ENCODE measurements around the gene SNRPA. TPM values are rescaled to one million over a fixed set of nuclear protein-coding genes. Genes with fewer than 3 reads are reported as not detected.
A peak's percentile ranks its signal among the peaks of the same experiment; 100 is the strongest.
"Not testable (repeated sequence)": the region's sequence is repeated elsewhere in the genome, so short reads cannot be mapped to it uniquely, and the experiment has no call there.

SNRPA gene
- total RNA-seq, 1 donor from 2014 or later, result 130 TPM

GRCh38 chr19:40723661-40724254 is 27.2 kb upstream of the SNRPA start:
- H3K27me3 Mint-ChIP-seq, result no peaks in the 10 kb centered on the region
- TF ChIP-seq, protein P1, sequence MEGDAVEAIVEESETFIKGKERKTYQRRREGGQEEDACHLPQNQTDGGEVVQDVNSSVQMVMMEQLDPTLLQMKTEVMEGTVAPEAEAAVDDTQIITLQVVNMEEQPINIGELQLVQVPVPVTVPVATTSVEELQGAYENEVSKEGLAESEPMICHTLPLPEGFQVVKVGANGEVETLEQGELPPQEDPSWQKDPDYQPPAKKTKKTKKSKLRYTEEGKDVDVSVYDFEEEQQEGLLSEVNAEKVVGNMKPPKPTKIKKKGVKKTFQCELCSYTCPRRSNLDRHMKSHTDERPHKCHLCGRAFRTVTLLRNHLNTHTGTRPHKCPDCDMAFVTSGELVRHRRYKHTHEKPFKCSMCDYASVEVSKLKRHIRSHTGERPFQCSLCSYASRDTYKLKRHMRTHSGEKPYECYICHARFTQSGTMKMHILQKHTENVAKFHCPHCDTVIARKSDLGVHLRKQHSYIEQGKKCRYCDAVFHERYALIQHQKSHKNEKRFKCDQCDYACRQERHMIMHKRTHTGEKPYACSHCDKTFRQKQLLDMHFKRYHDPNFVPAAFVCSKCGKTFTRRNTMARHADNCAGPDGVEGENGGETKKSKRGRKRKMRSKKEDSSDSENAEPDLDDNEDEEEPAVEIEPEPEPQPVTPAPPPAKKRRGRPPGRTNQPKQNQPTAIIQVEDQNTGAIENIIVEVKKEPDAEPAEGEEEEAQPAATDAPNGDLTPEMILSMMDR (conservative IDR thresholded peaks at IDR 0.05), result no peak
- no peak overlapping the region for H3K27ac Mint-ChIP-seq
- DNase-seq (ENCODE audit: extremely low spot score, unreplicated experiment), result no peak
- no peak overlapping the region for H3K4me3 Mint-ChIP-seq
- H3K36me3 Mint-ChIP-seq, result peaks cover 36% of the 10 kb centered on the region
- H3K4me1 Mint-ChIP-seq (ENCODE audit: unreplicated experiment), result peaks cover 20% of the 10 kb centered on the region
- H3K9me3 Mint-ChIP-seq, result no peaks in the 10 kb centered on the region

GRCh38 chr19:40724315-40724714 is 26.7 kb upstream of the SNRPA start:
- TF ChIP-seq, protein P1 (conservative IDR thresholded peaks at IDR 0.05), result no peak
- Mint-ChIP-seq H3K4me1 (ENCODE audit: unreplicated experiment) (peaks cover 20% of the 10 kb centered on the region), H3K36me3 (peaks cover 36% of the 10 kb centered on the region), H3K27me3 (no peaks in the 10 kb centered on the region), H3K27ac (peak overlapping the region; percentile 62), H3K4me3 (peak overlapping the region; percentile 36), H3K9me3 (no peaks in the 10 kb centered on the region)
- DNase-seq (ENCODE audit: extremely low spot score, unreplicated experiment), result no peak

- no peak for DNase-seq (ENCODE audit: extremely low spot score, unreplicated experiment)
- TF ChIP-seq, protein P1 (conservative IDR thresholded peaks at IDR 0.05), result no peak
- H3K27ac Mint-ChIP-seq, result peak overlapping the region; percentile 62
- H3K4me1 Mint-ChIP-seq (ENCODE audit: unreplicated experiment), result peaks cover 16% of the 10 kb centered on the region
- no peak overlapping the region for H3K4me3 Mint-ChIP-seq
- H3K9me3 Mint-ChIP-seq, result no peaks in the 10 kb centered on the region
- no peaks in the 10 kb centered on the region for H3K27me3 Mint-ChIP-seq
- H3K36me3 Mint-ChIP-seq, result peaks cover 36% of the 10 kb centered on the region
These were observed 26.1 kb upstream of the SNRPA start for GRCh38 chr19:40724855-40725254.

GRCh38 chr19:40726279-40726678 is 24.7 kb upstream of the SNRPA start:
- TF ChIP-seq, protein P1 (conservative IDR thresholded peaks at IDR 0.05), result no peak
- Mint-ChIP-seq H3K4me1 (ENCODE audit: unreplicated experiment) (peaks cover 5% of the 10 kb centered on the region), H3K27ac (no peak overlapping the region), H3K4me3 (no peak overlapping the region), H3K36me3 (peaks cover 35% of the 10 kb centered on the region), H3K9me3 (no peaks in the 10 kb centered on the region), H3K27me3 (no peaks in the 10 kb centered on the region)
- no peak for DNase-seq (ENCODE audit: extremely low spot score, unreplicated experiment)

DNA sequence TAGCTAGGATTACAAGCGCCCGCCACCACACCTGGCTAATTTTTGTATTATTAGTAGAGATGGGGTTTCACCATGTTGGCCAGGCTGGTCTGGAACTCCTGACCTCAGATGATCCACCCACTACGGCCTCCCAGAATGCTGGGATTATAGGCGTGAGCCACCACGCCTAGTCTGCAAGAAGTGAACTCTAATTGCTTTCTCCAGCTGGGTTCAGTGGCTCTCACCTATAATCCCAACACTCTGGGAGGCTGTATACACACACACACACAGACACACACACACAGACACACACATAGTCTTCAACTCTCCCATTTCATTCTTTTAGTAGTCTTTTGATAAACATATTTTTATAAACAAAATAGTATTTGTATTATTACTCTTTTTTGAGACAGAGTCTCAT is 20.9 kb upstream of the SNRPA start:
- not testable (repeated sequence) for H3K27me3 Mint-ChIP-seq; H3K4me1 Mint-ChIP-seq (ENCODE audit: unreplicated experiment); H3K27ac Mint-ChIP-seq; H3K4me3 Mint-ChIP-seq; DNase-seq (ENCODE audit: extremely low spot score, unreplicated experiment); H3K9me3 Mint-ChIP-seq
- peaks cover 36% of the 10 kb centered on the region for H3K36me3 Mint-ChIP-seq

- not testable (repeated sequence) for H3K27ac Mint-ChIP-seq, H3K9me3 Mint-ChIP-seq
These were observed 18.7 kb upstream of the SNRPA start for GRCh38 chr19:40732304-40732703.

GRCh38 chr19:40733149-40733548 is 17.9 kb upstream of the SNRPA start:
- TF ChIP-seq, protein P1 (conservative IDR thresholded peaks at IDR 0.05), result no peak
- Mint-ChIP-seq H3K4me1 (ENCODE audit: unreplicated experiment) (no peaks in the 10 kb centered on the region), H3K9me3 (no peaks in the 10 kb centered on the region), H3K27me3 (no peaks in the 10 kb centered on the region), H3K4me3 (no peak overlapping the region), H3K36me3 (peaks cover 35% of the 10 kb centered on the region), H3K27ac (peak overlapping the region; percentile 46)
- no peak for DNase-seq (ENCODE audit: extremely low spot score, unreplicated experiment)

More at GRCh38 chr19:40732304-40732703, 18.7 kb upstream of the SNRPA start:
- DNase-seq (ENCODE audit: extremely low spot score, unreplicated experiment); H3K27me3 Mint-ChIP-seq; H3K4me3 Mint-ChIP-seq; H3K4me1 Mint-ChIP-seq (ENCODE audit: unreplicated experiment): not testable (repeated sequence)
- peaks cover 35% of the 10 kb centered on the region for H3K36me3 Mint-ChIP-seq
